Caco-2 (cell line): ENCODE data around the gene EDC4. TPM values are rescaled to one million over a fixed set of nuclear protein-coding genes. Genes with fewer than 3 reads are reported as not detected.

Experiments
- BruUV-seq: library from RNA; stranded (reverse); fragments of 400-500 nt; replicated peaks from 2 replicates; lab custom pipeline; 2021; lab: Mats Ljungman, UMichigan
- CTCF ChIA-PET: fragments of 300-600 bp; sonication (Branson Sonifier 250); formaldehyde crosslinking; loops from one replicate; lab custom pipeline; 2022; ENCODE audit warnings: antibody characterized with exemption; lab: Charles Lee
- POLR2A ChIA-PET: fragments of 300-600 bp; sonication (Branson Sonifier 250); formaldehyde crosslinking; loops from one replicate; lab custom pipeline; 2022; ENCODE audit warnings: antibody characterized with exemption; lab: Charles Lee
- DNase-seq, 2 experiments: peaks; one replicate each; pipeline versions ENCODE4 v3.0.0 to v3.0.0-alpha.2; 2020 to 2022
- H3K27me3 ChIP-seq: replicated peaks from 2 replicates; pipeline ENCODE4 v1.6.0; 2011; ENCODE audit warnings: low read length; ENCODE audit not compliant: control insufficient read depth, insufficient read depth
- H3K36me3 ChIP-seq: 2 replicates; pipeline ENCODE4 v1.5.1; 2011; ENCODE audit warnings: low read length; ENCODE audit not compliant: control insufficient read depth, insufficient read depth
- H3K4me1 ChIP-seq: fragments of 250-450 bp; sonication (Bioruptor Pico); 2 replicates; pipeline ENCODE4 v1.5.1; 2020; ENCODE audit warnings: mild to moderate bottlenecking
- H3K4me3 ChIP-seq: 2 replicates; pipeline ENCODE4 v1.5.1; 2011; ENCODE audit warnings: low read depth, mild to moderate bottlenecking, control low read depth, low read length
- H3K9me3 ChIP-seq: fragments of 250-450 bp; sonication (Bioruptor Pico); 2 replicates; pipeline ENCODE4 v1.5.1; 2020; ENCODE audit warnings: mild to moderate bottlenecking, moderate library complexity
- H3K27ac Mint-ChIP-seq: one replicate; pipeline ENCODE4 v1.8.0; 2022; ENCODE audit warnings: mixed read lengths; ENCODE audit not compliant: unreplicated experiment
- H3K27me3 Mint-ChIP-seq: one replicate; pipeline ENCODE4 v1.8.0; 2022; ENCODE audit warnings: mixed read lengths; ENCODE audit not compliant: insufficient read depth, unreplicated experiment
- H3K36me3 Mint-ChIP-seq: one replicate; pipeline ENCODE4 v1.8.0; 2022; ENCODE audit warnings: mild to moderate bottlenecking, mixed read lengths; ENCODE audit not compliant: insufficient read depth, unreplicated experiment
- H3K4me1 Mint-ChIP-seq: one replicate; pipeline ENCODE4 v1.8.0; 2022; ENCODE audit warnings: low read depth, mixed read lengths; ENCODE audit not compliant: unreplicated experiment
- H3K4me3 Mint-ChIP-seq: one replicate; pipeline ENCODE4 v1.8.0; 2022; ENCODE audit warnings: mild to moderate bottlenecking, moderate library complexity, mixed read lengths; ENCODE audit not compliant: unreplicated experiment
- H3K9me3 Mint-ChIP-seq: one replicate; pipeline ENCODE4 v1.8.0; 2022; ENCODE audit warnings: mixed read lengths; ENCODE audit not compliant: unreplicated experiment
- intact Hi-C: fragments of 100-400 bp; cut with micrococcal nuclease; formaldehyde crosslinking; loops from one replicate; pipeline ENCODE4 v1.10.0; 2022; ENCODE audit not compliant: unreplicated experiment
- total RNA-seq: library from RNA; stranded (reverse); gene quantifications from 2 replicates; pipeline ENCODE4 v1.2.3, GENCODE V29; 2022
- TF ChIP-seq, protein P1 (sequence below), 2 experiments: fragments of 200-600 bp in 1 of 2; IDR thresholded peaks; 1 replicate in 1 of 2; 2 replicates in 1 of 2; pipeline versions ENCODE4 v1.5.1 to v1.8.0; 2011 to 2022; ENCODE audit warnings: antibody characterized with exemption in 1 of 2, control low read depth in 1 of 2, inconsistent platforms in 1 of 2, low read depth in 1 of 2, low read length in 1 of 2, mild to moderate bottlenecking in 1 of 2, moderate library complexity in 1 of 2; ENCODE audit not compliant: insufficient read depth in 1 of 2, severe bottlenecking in 1 of 2, unreplicated experiment in 1 of 2

Gene EDC4
- total RNA-seq, 1 experiment from 2014 or later = 139 TPM

DNA sequence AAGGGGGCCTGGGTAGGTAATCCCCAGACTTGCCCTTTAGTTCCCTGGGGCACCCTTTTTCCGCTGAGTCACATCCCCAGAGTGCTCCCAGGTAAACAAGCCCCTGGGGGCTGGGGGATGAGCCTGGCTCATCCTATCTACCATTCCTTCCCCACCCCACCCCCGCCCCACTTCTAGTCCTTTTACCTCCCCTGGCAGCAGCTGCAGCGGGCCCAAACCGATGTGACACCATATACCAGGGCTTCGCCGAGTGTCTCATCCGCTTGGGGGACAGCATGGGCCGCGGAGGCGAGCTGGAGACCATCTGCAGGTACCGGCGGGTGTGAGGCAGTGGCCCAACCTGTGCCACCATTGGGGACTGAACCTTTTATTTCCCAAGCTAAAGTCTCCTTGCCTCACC is 12.7 kb downstream of the EDC4 start:
- POLR2A ChIA-PET = no interaction called here

DNA sequence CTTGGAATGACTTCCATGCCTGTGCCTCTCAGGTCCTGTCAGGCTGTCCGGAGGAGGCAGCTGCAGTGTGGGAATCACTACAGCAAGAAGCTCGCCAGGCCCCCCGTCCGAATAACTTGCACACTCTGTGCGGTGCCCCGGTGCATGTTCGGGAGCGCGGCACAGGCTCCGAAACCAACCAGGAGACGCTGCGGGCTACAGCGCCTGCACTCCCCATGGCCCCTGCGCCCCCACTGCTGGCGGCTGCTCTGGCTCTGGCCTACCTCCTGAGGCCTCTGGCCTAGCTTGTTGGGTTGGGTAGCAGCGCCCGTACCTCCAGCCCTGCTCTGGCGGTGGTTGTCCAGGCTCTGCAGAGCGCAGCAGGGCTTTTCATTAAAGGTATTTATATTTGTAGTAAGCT is 13.1 kb downstream of the EDC4 start:
- intact Hi-C loops = no loop called here
- Histone ChIP-seq H3K4me1 (peaks cover 49% of the 10 kb centered on the region), H3K9me3 (no peaks in the 10 kb centered on the region), H3K36me3 (peaks cover 6% of the 10 kb centered on the region), H3K4me3 (no peak overlapping the region), H3K27me3 (no peaks in the 10 kb centered on the region)
- BruUV-seq = no TSS peak
- TF ChIP-seq, protein P1, sequence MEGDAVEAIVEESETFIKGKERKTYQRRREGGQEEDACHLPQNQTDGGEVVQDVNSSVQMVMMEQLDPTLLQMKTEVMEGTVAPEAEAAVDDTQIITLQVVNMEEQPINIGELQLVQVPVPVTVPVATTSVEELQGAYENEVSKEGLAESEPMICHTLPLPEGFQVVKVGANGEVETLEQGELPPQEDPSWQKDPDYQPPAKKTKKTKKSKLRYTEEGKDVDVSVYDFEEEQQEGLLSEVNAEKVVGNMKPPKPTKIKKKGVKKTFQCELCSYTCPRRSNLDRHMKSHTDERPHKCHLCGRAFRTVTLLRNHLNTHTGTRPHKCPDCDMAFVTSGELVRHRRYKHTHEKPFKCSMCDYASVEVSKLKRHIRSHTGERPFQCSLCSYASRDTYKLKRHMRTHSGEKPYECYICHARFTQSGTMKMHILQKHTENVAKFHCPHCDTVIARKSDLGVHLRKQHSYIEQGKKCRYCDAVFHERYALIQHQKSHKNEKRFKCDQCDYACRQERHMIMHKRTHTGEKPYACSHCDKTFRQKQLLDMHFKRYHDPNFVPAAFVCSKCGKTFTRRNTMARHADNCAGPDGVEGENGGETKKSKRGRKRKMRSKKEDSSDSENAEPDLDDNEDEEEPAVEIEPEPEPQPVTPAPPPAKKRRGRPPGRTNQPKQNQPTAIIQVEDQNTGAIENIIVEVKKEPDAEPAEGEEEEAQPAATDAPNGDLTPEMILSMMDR (IDR thresholded peaks at IDR 0.05; ENCODE audit: insufficient read depth in 1 of 2, low read depth in 1 of 2, low read length in 1 of 2, severe bottlenecking in 1 of 2, unreplicated experiment in 1 of 2) = no peak
- Mint-ChIP-seq H3K36me3 (peaks cover 56% of the 10 kb centered on the region), H3K27ac (peak overlapping the region; percentile 7), H3K9me3 (no peaks in the 10 kb centered on the region), H3K4me3 (no peak overlapping the region), H3K4me1 (peaks cover 31% of the 10 kb centered on the region), H3K27me3 (no peaks in the 10 kb centered on the region)
- POLR2A ChIA-PET = no interaction called here
- DNase-seq = no peak
- CTCF ChIA-PET = interaction anchor here (0.6 to 5.0 kb wide), 5 partner anchors 13 to 213 kb away, joined by 3 to 47 read pairs (median 4); partner anchors contain the start of genes EDC4 and PSMB10

More for the DNA sequence above, 12.7 kb downstream of the EDC4 start:
- no peak for DNase-seq
- no peak overlapping the region for H3K4me3 Mint-ChIP-seq
- TF ChIP-seq, protein P1 (IDR thresholded peaks at IDR 0.05; ENCODE audit: insufficient read depth in 1 of 2, low read depth in 1 of 2, low read length in 1 of 2, severe bottlenecking in 1 of 2, unreplicated experiment in 1 of 2) = no peak
- Histone ChIP-seq H3K4me3 (no peak overlapping the region), H3K27me3 (no peaks in the 10 kb centered on the region), H3K9me3 (no peaks in the 10 kb centered on the region), H3K36me3 (peaks cover 8% of the 10 kb centered on the region), H3K4me1 (peaks cover 46% of the 10 kb centered on the region)
- H3K36me3 Mint-ChIP-seq = peaks cover 57% of the 10 kb centered on the region
- H3K4me1 Mint-ChIP-seq = peaks cover 31% of the 10 kb centered on the region
- BruUV-seq = no TSS peak
- H3K9me3 Mint-ChIP-seq = no peaks in the 10 kb centered on the region
- no peaks in the 10 kb centered on the region for H3K27me3 Mint-ChIP-seq
- peak overlapping the region; percentile 7 for H3K27ac Mint-ChIP-seq
- CTCF ChIA-PET = interaction anchor here (0.6 to 5.0 kb wide), 4 partner anchors 50 to 212 kb away, joined by 3 to 47 read pairs (median 4); partner anchors contain the start of gene PSMB10
- intact Hi-C loops = no loop called here

DNA sequence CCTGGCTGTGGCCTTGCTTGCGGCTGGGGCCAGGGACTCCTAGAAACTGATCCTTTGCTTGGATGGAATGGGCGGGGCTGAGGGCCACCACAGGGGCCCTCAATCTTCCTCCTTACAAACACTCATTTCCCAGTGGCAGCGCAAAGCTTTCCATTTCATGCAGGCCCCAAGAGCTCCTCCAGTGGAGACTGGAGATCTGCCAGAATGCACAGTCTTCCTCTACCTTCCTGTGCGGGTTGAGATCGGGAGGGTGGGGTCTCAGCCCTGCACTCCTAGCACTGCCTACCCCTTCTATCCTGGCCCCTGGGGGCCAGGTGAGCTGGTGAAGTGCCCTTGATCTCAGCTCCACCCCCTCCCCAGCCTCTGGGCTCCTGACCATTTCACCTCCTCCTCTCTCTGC is 13.5 kb downstream of the EDC4 start:
- TF ChIP-seq, protein P1 (IDR thresholded peaks at IDR 0.05; ENCODE audit: insufficient read depth in 1 of 2, low read depth in 1 of 2, low read length in 1 of 2, severe bottlenecking in 1 of 2, unreplicated experiment in 1 of 2) = no peak
- Mint-ChIP-seq H3K36me3 (peaks cover 51% of the 10 kb centered on the region), H3K27ac (peak overlapping the region; percentile 7), H3K4me1 (peaks cover 30% of the 10 kb centered on the region), H3K27me3 (no peaks in the 10 kb centered on the region), H3K9me3 (no peaks in the 10 kb centered on the region), H3K4me3 (no peak overlapping the region)
- POLR2A ChIA-PET = no interaction called here
- intact Hi-C loops = no loop called here
- H3K4me1 ChIP-seq = peaks cover 49% of the 10 kb centered on the region
- DNase-seq = no peak
- CTCF ChIA-PET = interaction anchor here (0.9 to 5.0 kb wide), 3 partner anchors 13 to 70 kb away, joined by 4 to 47 read pairs (median 5); partner anchors contain the start of genes EDC4 and PSMB10
- peaks cover 5% of the 10 kb centered on the region; the same call in 1 of the 2 replicates for H3K36me3 ChIP-seq
- H3K9me3 ChIP-seq = no peaks in the 10 kb centered on the region
- no peak overlapping the region for H3K4me3 ChIP-seq
- no TSS peak for BruUV-seq
- no peaks in the 10 kb centered on the region for H3K27me3 ChIP-seq
